Stimulated activated CD4-positive, alpha-beta T cell treated with anti-CD3 and anti-CD28 coated beads, Interleukin-4, amount 100 ng/mL, for 1 hour (primary cell): ENCODE data around the gene C7orf25.

Source experiments
- DNase-seq: peaks from one replicate; pipeline ENCODE4 v3.0.0-alpha.2; 2020

C7orf25 gene

DNA sequence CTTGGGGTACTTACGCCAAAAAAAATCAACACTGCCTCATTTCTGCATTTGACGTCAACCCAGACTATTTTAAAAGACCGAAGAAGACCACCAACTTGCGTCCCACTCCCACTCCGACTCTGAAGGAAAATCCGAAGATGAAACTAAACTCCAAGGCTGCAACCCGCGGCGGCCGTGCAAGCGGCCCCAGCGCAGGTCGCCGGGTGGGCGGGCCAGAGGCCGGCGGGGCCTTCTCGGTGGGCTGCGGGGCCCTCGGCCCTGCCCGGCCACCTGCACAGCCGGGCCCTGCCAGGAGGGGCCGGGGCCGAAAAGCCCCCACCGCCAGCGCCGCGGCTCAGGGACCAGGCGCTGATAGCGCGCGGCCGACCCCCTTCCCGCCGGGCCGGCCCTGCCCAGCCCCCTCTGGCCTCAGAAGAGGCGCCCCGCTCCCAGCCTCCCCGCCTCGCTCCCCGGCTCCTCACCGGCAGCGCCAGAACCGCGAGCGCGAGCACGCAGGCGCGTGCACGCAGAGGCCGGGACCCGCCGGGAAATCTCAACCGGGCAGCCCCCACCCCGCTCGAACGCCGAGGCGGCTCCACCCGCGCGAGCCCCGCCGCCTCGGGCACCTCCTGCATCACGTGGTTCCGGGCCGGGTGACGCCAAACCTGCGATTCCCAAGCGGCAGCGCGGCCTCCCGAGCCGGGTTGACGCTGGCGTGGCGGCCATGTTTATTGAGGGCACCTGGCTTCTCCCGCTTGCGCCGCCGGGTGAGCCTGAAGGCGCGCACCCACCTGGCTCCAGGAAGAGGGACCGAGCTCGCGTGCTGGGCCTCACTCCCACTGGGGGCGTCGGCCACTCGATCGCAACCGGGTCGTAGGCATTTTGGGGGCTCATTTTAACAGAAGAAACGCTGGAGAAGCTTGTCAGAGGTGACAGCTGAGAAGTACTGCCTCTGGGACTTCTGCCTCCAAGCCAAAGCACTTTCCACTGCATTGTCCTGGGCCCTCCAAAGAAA lies at the start of gene C7orf25:
C7orf25 (minus strand) TSS at position 617 of the 994 bp plus-strand sequence. CDS start 1,170 bp downstream, outside the sequence.
- DNase-seq: peak; percentile 95

DNA sequence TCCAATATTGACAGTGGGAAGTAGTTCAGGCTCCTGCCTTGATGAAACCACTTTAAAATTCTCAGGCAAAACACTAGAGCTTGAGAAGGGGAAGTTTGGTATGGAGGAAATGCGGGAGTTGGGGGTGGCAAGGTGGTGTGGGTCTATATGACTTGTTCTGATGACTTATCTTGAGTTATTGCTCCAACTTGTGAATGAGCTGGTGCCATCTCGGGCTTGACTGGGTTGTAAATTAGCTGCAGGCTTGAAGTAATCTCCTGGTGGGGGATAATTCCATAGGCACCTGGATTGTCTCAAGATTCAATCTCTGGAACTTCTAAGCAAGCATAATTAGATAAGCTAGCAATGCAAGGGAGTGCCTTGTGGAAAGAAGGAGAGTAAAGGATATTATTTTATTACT lies 49.3 kb upstream of the C7orf25 start:
- DNase-seq: no peak

DNA sequence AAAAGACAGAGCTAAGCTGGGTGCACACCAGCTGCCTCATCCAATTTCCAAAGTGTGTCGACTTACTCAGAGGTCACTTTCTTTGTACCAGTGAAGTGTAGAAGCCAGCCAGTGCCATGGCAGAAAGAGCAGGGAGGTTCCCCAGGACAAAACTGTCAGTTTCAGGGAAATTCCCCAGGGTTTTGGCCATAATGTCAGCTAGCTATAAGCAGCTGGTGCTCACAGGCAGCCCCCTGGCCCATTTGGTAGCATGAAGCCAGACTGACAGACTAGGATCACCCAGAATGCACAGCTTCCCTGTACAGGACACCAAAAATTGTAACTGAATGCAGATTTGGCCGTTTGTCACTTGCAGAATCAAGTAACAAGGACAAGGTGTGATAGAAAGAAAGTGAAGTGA lies 48.9 kb upstream of the C7orf25 start:
- no peak for DNase-seq

DNA sequence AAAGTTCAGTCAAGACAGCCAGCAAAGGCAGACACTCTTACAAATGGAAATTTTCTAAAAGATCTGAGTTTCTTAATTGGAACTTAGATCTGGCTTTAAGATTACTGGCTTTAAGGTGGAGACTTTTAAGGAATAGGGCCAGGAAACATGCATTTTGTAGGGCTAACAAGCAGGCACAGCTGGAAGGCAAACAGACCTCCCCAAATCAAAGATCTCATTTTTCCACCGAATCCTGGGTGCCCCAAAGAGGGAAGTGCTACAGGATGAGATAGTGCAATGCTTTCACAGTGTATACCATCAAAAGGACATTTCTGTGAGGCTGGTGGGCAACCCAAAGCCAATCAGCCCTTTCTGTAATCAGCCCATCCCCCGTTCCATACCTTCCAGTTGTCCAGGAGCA lies 47.7 kb upstream of the C7orf25 start:
- DNase-seq: no peak

DNA sequence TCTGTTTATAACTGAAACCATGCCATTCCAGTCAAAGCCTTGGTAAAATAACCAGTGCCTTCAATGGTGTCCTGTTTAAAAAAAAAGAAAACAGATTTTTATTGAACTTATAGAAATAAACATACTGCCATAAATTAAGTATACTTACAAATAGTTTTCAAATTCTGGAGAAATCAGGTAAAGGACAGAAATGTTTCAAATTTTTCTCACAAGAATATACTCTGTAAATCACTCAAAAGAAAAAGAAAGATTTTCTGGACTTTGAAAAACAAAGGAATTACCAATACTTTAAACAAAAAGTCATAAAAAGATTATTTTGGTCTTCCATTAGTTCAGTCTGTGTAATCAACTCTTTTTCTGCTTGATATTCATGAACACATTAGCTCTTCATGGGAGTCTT lies 44.2 kb upstream of the C7orf25 start:
- DNase-seq: no peak

DNA sequence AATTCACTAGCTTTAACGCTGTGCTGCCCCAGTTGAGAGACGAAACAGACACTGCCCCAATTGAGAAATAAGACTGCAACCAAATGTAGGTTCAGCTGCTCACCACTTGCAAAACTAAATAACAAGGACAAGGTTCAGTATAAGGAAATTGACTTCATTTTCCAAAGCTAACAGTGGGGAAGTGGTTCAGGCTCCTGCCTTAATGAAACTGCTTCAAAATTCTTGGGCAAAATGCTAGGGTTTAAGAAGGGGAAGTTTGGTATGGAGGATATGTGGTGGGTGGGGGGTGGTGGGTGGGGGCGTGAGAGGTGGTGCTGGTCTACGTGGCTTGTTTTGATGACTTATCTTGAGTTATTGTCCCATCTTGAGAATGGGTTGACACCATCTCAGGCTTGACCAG lies 42.1 kb upstream of the C7orf25 start:
- no peak for DNase-seq

DNA sequence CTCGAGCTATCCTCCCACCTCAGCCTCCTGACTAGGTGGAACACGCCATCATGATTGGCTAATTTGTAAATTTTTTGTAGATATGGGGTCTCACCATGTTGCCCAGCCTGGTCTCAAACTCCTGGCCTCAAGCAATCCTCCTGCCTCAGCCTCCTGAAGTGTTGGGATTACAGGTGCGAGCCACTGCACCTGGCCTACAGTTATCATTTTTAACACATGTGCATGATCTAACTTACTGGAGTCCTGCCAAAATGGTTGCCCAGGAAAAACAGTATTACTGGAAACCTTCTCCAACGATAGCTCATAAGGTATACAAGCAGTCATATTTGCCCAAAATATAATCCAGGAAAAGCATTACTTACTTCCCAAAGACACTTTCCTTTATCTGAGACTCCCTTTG lies 40.5 kb upstream of the C7orf25 start:
- no peak for DNase-seq

DNA sequence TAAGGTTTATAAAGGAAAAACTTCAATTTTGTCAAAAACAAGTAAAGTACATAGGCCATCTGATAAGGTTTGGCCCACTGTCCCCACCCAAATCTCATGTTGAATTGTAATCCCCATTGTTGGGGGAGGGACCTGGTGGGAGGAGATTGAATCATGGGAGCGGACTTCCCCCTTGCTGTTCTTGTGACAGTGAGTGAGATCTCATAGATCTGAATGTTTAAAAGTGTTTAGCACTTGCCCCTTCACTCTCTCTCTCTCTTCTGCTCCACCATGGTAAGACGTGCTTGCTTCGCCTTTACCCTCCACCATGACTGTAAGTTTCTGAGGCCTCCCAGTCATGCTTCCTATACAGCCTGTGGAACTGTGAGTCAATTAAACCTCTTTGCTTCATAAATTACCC lies 38.5 kb upstream of the C7orf25 start:
- no peak for DNase-seq

DNA sequence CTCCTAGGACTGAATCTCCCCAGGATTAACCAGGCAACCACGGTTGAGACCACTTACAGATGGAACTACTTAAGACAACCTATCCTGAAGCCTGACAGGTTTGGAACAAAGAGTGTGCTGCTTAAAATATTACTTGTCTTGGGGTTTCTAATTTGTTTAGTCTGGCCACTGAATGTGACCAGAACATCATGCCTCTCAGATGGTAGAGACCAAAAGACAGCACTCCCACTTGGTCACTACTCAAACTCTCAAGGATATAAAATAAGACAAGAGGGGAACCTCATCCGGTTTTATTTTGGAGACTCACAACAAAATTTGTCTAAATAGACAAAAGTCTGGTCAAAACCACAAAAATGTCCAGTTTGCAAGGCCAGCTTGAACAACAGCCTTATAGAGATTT lies 35.7 kb upstream of the C7orf25 start:
- no peak for DNase-seq

DNA sequence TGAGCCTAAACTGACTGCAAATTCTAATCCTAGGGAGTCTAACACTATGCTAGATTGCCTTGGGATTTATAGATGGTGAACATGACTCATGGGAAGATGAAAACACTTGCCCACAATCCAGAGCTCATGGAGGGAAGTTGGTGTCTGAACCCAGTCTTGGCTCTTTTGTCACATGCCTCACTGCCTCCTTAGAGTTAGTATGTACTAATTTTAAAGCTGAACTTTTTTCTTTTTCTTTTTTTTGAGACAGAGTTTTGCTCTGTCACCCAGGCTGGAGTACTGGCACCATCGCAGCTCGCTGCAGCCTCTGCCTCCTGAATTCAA lies 34.7 kb upstream of the C7orf25 start:
- no peak for DNase-seq

DNA sequence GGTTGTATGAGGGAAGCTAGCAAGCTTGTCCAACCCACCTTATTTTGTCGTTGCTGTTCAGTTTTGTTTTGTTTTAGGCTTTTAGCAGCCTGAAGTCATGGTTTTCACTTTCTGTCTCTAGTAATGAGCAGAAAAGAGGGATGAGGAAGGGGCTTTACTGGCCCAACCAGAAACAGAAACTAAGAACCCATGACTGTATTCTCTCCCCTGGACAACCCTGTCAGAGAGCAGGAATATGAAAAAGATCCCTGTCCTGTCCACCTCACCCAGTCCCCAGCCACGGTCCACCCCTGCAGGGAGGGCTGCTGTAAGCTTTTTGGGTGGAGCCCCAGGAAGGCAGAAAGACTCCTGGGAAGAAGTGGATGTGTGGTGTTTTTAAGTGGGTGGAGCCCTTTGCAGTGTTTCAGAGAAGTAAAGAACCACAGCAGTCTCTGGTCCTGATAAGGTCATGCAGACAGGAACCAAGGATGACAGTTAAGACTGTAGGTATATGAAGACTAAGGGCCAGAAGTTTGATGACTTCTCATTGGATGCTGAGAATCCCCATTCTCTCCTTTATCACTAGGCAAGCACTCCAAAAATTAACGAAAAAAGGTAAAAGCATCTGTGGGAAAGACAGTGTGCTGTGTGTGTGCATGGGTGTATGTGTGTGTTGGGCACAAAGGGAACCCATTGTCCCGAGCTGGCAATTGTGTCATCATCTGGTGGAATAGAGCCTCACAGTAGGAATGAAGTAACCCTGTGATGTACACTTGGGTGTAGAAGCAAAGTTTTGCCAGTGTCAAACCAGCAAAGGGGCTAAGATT lies 34.2 kb upstream of the C7orf25 start:
- no peak for DNase-seq

DNA sequence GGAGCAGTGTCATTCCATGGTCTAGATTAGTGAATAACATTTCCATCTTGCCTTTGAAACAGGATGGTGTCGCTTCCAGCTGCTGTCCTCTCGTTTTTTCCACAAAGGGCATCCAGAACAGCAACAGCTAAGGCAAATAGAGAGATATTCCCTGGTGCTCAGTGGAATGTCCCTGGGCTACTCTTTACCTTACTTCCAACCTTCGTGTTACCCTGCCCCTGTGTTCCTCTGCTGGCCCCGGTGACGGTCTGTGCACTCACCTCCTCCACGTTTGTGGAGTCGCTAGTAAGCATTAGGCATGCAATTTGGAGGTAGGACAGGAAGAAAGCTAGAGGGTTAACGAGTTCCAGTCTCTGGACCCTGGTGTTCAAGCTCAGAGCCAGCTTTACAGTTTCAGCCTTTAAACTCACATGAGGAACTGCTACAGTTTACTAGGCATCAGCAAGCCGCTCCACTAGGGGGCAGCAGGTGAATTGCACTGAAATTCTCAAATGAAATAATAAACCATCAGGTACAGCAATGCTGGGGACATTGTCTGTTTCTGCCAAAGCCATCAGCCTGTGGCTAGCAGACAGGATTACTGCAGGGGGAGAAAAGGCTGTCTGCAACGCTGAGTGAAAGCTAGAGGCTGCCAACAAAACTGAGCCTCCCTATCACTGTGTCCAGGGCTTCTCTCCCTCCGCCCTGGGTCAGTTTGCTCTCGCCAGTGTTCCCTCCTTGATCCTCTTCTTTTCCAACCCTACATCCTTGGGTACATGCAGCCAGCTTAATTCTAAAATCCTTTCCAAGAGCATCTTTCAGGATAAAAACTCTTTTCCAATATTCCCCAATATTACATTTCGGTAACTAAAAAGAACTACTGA lies 29.3 kb upstream of the C7orf25 start:
- peak; percentile 80 for DNase-seq

DNA sequence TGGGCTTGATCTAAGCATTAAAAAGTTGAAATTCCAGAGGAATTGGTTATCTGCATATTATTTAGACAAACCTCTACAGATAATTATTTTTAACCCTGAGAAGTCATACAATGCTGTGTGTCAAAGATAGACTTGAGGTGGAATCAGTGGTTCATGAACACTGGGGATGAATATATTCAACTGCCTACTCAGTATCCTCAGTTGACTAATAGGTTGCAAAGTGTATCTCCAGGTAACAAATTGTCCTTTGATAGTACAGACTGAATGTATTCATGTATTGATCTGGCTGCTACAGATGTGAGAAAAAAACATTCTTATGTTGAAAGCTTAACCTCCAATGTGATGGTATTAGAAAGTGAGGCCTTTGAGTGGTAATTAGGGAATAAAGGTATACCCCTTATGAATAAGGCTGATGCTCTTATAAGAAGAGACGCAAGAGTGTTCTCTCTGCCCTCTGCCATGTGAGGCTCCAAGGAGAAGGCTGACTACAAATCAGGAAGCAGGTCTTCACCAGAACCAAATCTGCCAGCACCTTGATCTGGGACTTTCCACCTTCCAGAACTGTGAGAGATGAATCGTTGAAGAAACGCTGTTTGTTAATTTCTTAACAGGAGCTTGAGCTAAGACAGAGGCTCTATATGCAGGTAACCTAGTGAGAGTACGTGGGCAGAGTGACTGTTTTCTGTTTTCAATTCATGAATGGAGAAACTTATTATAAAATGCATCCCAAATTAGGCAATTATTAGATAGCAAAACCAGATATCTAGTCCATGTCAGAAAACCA lies 27.8 kb upstream of the C7orf25 start:
- no peak for DNase-seq

DNA sequence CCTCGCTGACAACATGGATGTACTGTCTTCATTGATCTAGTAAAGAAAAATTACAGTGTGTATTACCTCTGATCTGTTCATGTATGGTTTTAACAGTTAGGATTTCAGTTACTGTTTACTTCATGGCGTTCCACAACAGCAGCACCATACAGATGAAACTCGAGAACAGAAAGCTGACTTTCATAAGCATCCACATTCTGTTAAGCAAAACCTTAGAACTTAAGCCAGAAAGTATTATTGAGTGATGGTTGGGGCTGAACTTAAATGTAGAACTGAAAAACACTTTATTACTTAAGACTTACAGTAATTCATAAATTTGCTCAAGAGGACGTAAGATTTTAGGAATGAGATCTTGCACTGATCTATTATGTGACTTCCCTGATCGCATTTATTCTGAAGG lies 24.0 kb upstream of the C7orf25 start:
- DNase-seq: no peak

DNA sequence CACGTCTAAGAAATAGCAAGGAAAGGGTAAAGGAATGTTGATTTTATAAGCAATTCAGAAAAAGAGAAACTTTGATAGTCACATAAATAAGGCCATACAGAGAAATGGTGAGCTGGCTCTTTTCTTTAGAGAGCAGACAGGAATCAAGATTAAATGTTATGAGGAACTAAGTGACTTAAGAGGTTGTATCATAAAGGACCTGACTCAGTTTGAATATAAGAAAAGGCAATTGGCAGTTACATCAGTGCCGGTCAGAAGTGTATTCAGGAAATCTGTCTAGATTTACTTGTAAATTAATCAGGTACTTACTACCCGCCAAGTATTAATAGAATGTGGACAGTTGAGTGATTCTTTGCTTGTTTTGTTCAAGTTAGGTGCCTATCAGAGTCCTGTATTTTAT lies 22.4 kb upstream of the C7orf25 start:
- DNase-seq: no peak

DNA sequence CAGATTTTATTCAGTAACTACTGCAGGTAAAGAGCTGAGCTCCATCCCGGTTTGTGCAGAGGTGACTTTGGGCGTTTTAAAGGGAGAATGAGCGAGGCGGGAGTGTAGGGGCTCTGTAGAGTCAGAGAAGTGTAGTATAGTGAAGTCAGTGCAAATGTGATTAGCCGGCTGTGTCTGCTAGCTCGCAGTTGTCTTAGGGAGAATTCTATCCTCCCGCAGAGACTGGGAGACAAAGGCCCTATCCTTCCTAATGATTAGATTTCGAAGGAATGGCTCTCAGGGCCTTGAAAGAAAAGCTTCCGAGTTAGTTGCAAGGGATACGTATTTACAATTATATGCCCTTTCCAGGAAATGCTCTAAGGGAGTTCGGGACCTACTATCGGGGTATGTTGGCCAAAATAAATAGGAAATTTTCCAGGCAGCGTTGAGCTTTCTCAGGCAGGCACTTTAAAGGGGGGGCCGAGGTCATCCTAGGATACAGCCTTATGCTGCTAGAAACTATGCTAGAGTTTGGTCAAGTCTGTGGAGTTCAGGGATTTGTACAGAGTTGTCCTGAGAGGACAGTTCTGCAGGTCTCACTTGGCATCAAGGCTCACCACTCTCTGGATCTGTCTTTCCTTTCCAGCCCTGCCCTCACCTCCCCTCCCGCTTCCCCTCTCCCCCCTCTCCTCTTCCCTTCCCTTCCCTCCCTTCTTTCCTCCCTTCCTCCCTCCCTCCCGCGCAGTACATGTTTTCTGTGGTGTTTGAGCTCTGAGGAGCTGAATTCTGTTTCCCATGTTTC lies 21.1 kb upstream of the C7orf25 start:
- no peak for DNase-seq

DNA sequence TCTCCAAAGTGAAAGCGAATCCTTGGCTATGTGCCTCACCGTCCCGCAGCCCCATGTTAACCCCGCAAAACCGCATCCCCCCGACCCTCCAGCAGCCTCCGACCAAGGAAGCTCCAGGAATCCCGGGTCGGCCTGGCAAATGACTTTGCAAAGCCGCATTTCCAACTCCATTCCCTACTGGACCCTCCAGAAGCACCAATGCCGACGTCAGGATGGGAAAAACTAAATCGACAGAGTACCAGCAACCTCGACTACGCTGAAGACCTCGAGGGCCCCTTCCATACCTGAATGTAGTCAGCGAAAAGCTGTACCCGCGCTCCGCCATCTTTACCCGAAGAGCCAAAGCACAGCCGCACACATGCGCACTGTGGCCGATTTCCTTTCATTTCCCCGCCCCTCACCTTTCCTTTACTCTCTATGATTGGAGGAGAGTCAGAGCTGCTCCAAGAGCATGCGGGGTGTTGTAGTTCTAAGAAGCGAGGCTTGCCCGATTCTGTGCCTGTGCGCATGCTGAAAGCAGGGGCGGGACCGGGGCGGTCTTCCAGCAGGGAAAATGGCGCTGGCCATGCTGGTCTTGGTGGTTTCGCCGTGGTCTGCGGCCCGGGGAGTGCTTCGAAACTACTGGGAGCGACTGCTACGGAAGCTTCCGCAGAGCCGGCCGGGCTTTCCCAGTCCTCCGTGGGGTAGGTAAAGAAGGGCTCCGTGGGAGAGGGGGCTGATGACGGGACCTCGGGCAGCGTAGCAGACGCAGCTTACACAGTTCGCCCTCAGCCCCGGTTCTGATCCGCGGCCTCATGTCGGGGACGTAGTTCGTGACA lies 20.2 kb upstream of the C7orf25 start, which contains the start of the genes MRPL32 and PSMA2:
MRPL32 (plus strand) TSS at position 543 of the 818 bp plus-strand sequence; CDS start at position 554, 11 bp downstream.
PSMA2 (minus strand) TSS at position 341 of the 818 bp plus-strand sequence; CDS start at position 325, 16 bp downstream.
- DNase-seq: peak; percentile 89

DNA sequence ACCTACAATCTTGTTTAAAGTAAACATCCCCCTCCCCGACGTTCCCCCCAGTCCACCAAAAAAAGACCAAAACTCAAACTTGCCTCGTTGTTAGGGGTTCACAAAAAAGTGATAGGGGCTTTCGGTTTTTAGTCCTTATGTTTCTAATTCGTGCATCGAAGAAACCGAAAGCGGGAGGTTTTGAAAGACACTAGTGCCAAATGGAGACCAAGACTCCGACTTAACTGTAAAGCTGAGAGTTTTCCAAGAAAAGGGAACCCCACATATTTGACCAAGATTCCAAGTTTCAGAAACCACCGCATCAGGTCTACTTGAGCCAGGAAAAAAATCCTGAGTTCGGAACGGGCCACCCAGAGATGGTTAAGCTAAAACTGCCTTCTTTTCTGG lies 19.6 kb upstream of the C7orf25 start:
- DNase-seq: no peak

DNA sequence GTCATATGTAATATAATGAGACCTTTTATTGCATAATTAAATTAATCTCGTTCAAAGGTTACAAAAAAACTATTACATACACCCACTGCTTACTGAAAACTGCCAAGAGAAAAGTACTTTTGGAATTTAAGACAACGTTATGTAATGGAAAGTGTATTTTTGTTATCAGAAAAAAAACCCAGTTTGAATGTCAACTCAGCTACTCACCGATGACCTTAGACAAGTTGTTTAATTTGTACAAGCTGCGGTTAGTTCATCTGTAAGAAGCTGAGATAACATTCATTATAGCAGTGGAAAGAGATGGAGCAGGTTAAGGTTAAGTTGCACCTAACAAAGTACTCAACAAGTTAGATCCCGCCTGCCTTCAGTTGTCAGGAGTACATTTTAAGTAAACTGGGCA lies 19.0 kb upstream of the C7orf25 start:
- no peak for DNase-seq

DNA sequence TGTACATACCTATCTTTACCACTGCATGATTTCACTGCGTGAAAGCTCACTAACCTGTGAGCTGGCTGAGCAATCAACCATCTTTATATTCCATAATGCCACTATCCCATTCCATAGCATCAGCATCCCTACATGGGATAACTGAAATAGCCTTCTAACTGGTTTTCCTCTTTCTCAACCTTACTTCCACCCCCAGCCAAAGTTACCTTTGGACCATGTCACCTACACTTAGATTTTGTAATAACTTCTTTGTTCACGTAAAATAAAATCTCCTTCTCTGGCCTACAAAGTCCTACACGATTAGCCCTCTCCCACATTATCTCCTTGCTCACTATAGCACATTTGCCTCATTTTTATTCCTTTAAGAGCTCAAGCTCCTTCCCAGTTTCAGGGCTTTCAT lies 17.6 kb upstream of the C7orf25 start:
- no peak for DNase-seq
